K562 (cell line): ENCODE measurements around the gene FLT1. TPM values are rescaled to one million over a fixed set of nuclear protein-coding genes. Genes with fewer than 3 reads are reported as not detected.

ENCODE experiments used
- ATAC-seq: fragments of 200-7000 bp; cut with Tn5 transposase; 3 replicates; pipeline ENCODE4 v1.9.1; 2020; ENCODE audit warnings: moderate library complexity
- BruUV-seq: library from RNA; stranded (reverse); fragments of 400-500 nt; replicated peaks from 2 replicates; lab custom pipeline; 2021; lab: Mats Ljungman, UMichigan
- CTCF ChIA-PET: fragments of 300-600 bp; formaldehyde crosslinking; extraction: SDS; loops from one replicate; lab custom pipeline; 2021; ENCODE audit warnings: low intra/inter-chr PET ratio; lab: Yijun Ruan, JAX
- POLR2A ChIA-PET: fragments of 300-600, 350-650 bp; sonication (Branson Sonifier 250); formaldehyde crosslinking; extraction: SDS; loops from one replicate; lab custom pipeline; 2021; ENCODE audit warnings: antibody characterized with exemption, inconsistent platforms; lab: Yijun Ruan, JAX
- DNase-seq, 4 experiments: peaks; one replicate each; pipeline versions ENCODE4 v3.0.0 to v3.0.0-alpha.2; 2011 to 2018; ENCODE audit warnings: low spot score in 3 of 4, mixed read lengths in 3 of 4; ENCODE audit errors: extremely low read depth in 1 of 4
- FAIRE-seq: peaks from 2 replicates; lab custom pipeline; 2011; peaks lifted over from hg19 to GRCh38; lab: Jason Lieb, UNC
- H2AFZ ChIP-seq: 2 replicates; pipeline ENCODE4 v1.6.0; 2011; ENCODE audit warnings: low read depth, low read length, control low read depth, inconsistent platforms
- H3K27ac ChIP-seq: fragments of 200-600 bp; 3 replicates; pipeline ENCODE4 v1.8.0; 2011; ENCODE audit warnings: low read depth, mild to moderate bottlenecking, control low read depth, inconsistent platforms, low read length, moderate library complexity, mixed read lengths; ENCODE audit errors: extremely low read depth
- H3K27me3 ChIP-seq, 2 experiments: fragments of 300-600 bp in 1 of 2; 2 replicates in 1 of 2; 3 replicates in 1 of 2; pipeline versions ENCODE4 v1.6.0 to v1.8.0; 2011; ENCODE audit warnings: inconsistent platforms in 2 of 2, low read length in 2 of 2, mild to moderate bottlenecking in 1 of 2, mixed read lengths in 1 of 2, moderate library complexity in 1 of 2; ENCODE audit not compliant: control insufficient read depth in 2 of 2, insufficient read depth in 2 of 2
- H3K36me3 ChIP-seq: fragments of 300-600 bp; 3 replicates; pipeline ENCODE4 v1.8.0; 2011; ENCODE audit warnings: mild to moderate bottlenecking, low read length, inconsistent platforms; ENCODE audit not compliant: control insufficient read depth, insufficient read depth
- H3K4me1 ChIP-seq, 2 experiments: fragments of 200-600 bp in 1 of 2; replicated peaks in 1 of 2; 2 replicates in 1 of 2; 3 replicates in 1 of 2; pipeline versions ENCODE4 v1.5.1 to v1.8.0; 2011; ENCODE audit warnings: inconsistent platforms in 2 of 2, low read length in 2 of 2, mild to moderate bottlenecking in 1 of 2, mixed read lengths in 1 of 2, moderate library complexity in 1 of 2; ENCODE audit not compliant: control insufficient read depth in 2 of 2, insufficient read depth in 2 of 2
- H3K4me2 ChIP-seq: 2 replicates; pipeline ENCODE4 v1.6.1; 2011; ENCODE audit warnings: low read length, control low read depth, inconsistent platforms, mixed read lengths; ENCODE audit not compliant: insufficient read depth
- H3K4me3 ChIP-seq: fragments of 200-600 bp; sonication (generic), shearing (Covaris generic); 2 replicates; pipeline ENCODE4 v1.5.1; 2016; ENCODE audit warnings: control low read depth, inconsistent platforms
- H3K79me2 ChIP-seq: fragments of 200-600 bp; 3 replicates; pipeline ENCODE4 v1.8.0; 2011; ENCODE audit warnings: low read length, inconsistent platforms; ENCODE audit not compliant: control insufficient read depth, insufficient read depth
- H3K9ac ChIP-seq, 2 experiments: 2 replicates each; pipeline versions ENCODE4 v1.6.0 to v1.6.1; 2011; ENCODE audit warnings: low read depth in 2 of 2, low read length in 2 of 2, control low read depth in 1 of 2, inconsistent platforms in 1 of 2, mild to moderate bottlenecking in 1 of 2, mixed read lengths in 1 of 2; ENCODE audit not compliant: insufficient read depth in 1 of 2
- H3K9me1 ChIP-seq: one replicate; pipeline ENCODE4 v1.6.0; 2011; ENCODE audit warnings: inconsistent platforms, mild to moderate bottlenecking, low read length, moderate library complexity; ENCODE audit not compliant: control insufficient read depth, insufficient read depth
- H3K9me3 ChIP-seq: replicated peaks from 2 replicates; pipeline ENCODE4 v1.5.1; 2011; ENCODE audit warnings: low read depth, low read length, inconsistent platforms; ENCODE audit not compliant: control insufficient read depth, insufficient read depth
- H4K20me1 ChIP-seq: replicated peaks from 2 replicates; pipeline ENCODE4 v1.6.1; 2011; ENCODE audit warnings: low read length, inconsistent platforms, mixed read lengths; ENCODE audit not compliant: control insufficient read depth, insufficient read depth
- ATF3 ChIP-seq, 2 experiments: fragments of 450-650 bp in 1 of 2; sonication (generic) in 1 of 2; formaldehyde crosslinking in 1 of 2; IDR thresholded peaks in 1 of 2; conservative IDR thresholded peaks in 1 of 2; 2 replicates each; pipeline versions ENCODE4 v1.6.1 to v1.8.1; 2016 to 2023; ENCODE audit warnings: mild to moderate bottlenecking in 2 of 2, moderate library complexity in 2 of 2, inconsistent platforms in 1 of 2, missing genetic modification reagents in 1 of 2
- ZNF316 ChIP-seq: fragments of 450-650 bp; IDR thresholded peaks from 2 replicates; pipeline ENCODE4 v1.6.1; 2016
- WGBS: fragments of 100-300 bp; shearing (Covaris generic); methylation state at CpG from one replicate; pipeline ENCODE4 v1.1.6; 2016; ENCODE audit warnings: low coverage, mixed read lengths; ENCODE audit not compliant: insufficient coverage; ENCODE audit errors: missing lambda C conversion rate; 5-methylcytosine and 5-hydroxymethylcytosine counted together
- in situ Hi-C: fragments of 300-500 bp; cut with MboI; formaldehyde crosslinking; loops from 4 replicates; pipeline ENCODE4 v1.15.0; 2018; ENCODE audit warnings: inconsistent platforms, mixed read lengths
- intact Hi-C: fragments of 100-400 bp; cut with micrococcal nuclease; formaldehyde crosslinking; loops from 2 replicates; pipeline ENCODE4 v1.14.2; 2022
- polyA plus RNA-seq, 8 experiments: library from polyadenylated mRNA; depleted of rRNA in 4 of 8; stranded (reverse) in 5 of 8; unstranded in 3 of 8; fragments of >200 nt; fragmentation: Nextera tagmentation in 2 of 8; fragmentation: Illumina TruSeq in 1 of 8; extraction: Ambion mirVana in 2 of 8; extraction: Trizol in 1 of 8; gene quantifications; 2 replicates each; pipeline versions ENCODE4 v1.2.1 to v1.2.3, GENCODE V29; 2011 to 2014; ENCODE audit warnings: inconsistent platforms in 1 of 8, missing spikeins in 1 of 8
- total RNA-seq, 7 experiments: library from RNA; depleted of rRNA in 6 of 7; stranded (reverse); fragments of >200 nt in 6 of 7; fragmentation: Illumina TruSeq in 2 of 7; extraction: Trizol in 2 of 7; gene quantifications; 2 replicates each; pipeline versions ENCODE4 v1.2.1 to v1.2.3, GENCODE V29; 2011 to 2021; ENCODE audit warnings: low replicate concordance in 1 of 7

FLT1 gene
- total and polyA plus RNA-seq, 9 of the 15 experiments (the other 6 are each of a cell fraction or from before 2014, with no cell fraction given), result 0.01 to 2.0 (median 0.22) TPM

- CTCF ChIA-PET, result no interaction called here
- no peak for DNase-seq
Observed at GRCh38 chr13:28380319-28380718, 114.6 kb downstream of the FLT1 start.

More at GRCh38 chr13:28380319-28380718, 114.6 kb downstream of the FLT1 start:
- FAIRE-seq, result no peak
- WGBS, result 82% methylated on average over 3 of the region's 3 CpGs
- Histone ChIP-seq H3K36me3 (no peaks in the 10 kb centered on the region), H2AFZ (no peak overlapping the region), H3K9ac (no peak overlapping the region), H3K4me3 (no peak overlapping the region), H3K9me3 (no peaks in the 10 kb centered on the region), H3K27ac (no peak overlapping the region), H3K9me1 (no peaks in the 10 kb centered on the region), H3K79me2 (no peaks in the 10 kb centered on the region), H3K4me1 (peaks cover 0 to 10% of the 10 kb centered on the region in 2 experiments; a peak in 3 of 5 replicates), H3K4me2 (no peak overlapping the region), H4K20me1 (no peaks in the 10 kb centered on the region), H3K27me3 (no peaks in the 10 kb centered on the region)
- in situ Hi-C loops, result no loop called here
- POLR2A ChIA-PET, result interaction anchor here (0.7 to 0.9 kb wide), 2 partner anchors 91 to 367 kb away, joined by 3 read pairs; no protein-coding TSS in a partner anchor
- TF ChIP-seq ZNF316 (peak; percentile 45), ATF3 (IDR thresholded peaks at IDR 0.05) (no peak), ATF3 (CRISPR knock-in tag; conservative IDR thresholded peaks at IDR 0.05) (no peak)
- BruUV-seq, result no TSS peak
- ATAC-seq, result no peak
- intact Hi-C loops, result no loop called here
